ENCODE data around the gene SNX21. TPM values are rescaled to one million over a fixed set of nuclear protein-coding genes. Genes with fewer than 3 reads are reported as not detected.
A peak's percentile ranks its signal among the peaks of the same experiment; 100 is the strongest.

SNX21 gene
- total and polyA plus RNA-seq, 9 of the 15 experiments (the other 6 are each of a cell fraction or from before 2014, with no cell fraction given), result 0.10 to 1.2 (median 0.42) TPM

GRCh38 chr20:45836841-45837240, 3.2 kb downstream of the SNX21 start (continued):
- TF ChIP-seq PATZ1 (CRISPR knock-in tag; IDR thresholded peaks at IDR 0.05; ENCODE audit: borderline replicate concordance) (no peak), PHTF2 (CRISPR knock-in tag; IDR thresholded peaks at IDR 0.05) (no peak), ZNF282 (CRISPR knock-in tag; IDR thresholded peaks at IDR 0.05) (no peak), ATF3 (IDR thresholded peaks at IDR 0.05) (no peak), ATF3 (CRISPR knock-in tag; conservative IDR thresholded peaks at IDR 0.05) (no peak), CBFA2T3 (IDR thresholded peaks at IDR 0.05) (peak; percentile 93), AFF4 (CRISPR knock-in tag; IDR thresholded peaks at IDR 0.05) (no peak), ETV1 (tag; conservative IDR thresholded peaks at IDR 0.05; ENCODE audit: low read depth) (no peak), CTCFL (IDR thresholded peaks at IDR 0.05; ENCODE audit: borderline replicate concordance, insufficient read depth, low read depth, low read length, poor library complexity, severe bottlenecking) (no peak), ZNF280A (IDR thresholded peaks at IDR 0.05; ENCODE audit: low read depth, partially characterized antibody) (no peak), ZSCAN32 (CRISPR knock-in tag; IDR thresholded peaks at IDR 0.05) (no peak), NR3C1 (CRISPR knock-in tag; IDR thresholded peaks at IDR 0.05) (no peak), TFAP4 (CRISPR knock-in tag; IDR thresholded peaks at IDR 0.05; ENCODE audit: borderline replicate concordance) (peak; percentile 74), NR1H2 (CRISPR knock-in tag; IDR thresholded peaks at IDR 0.05) (no peak), ZNF449 (CRISPR knock-in tag; IDR thresholded peaks at IDR 0.05) (no peak)
